ENCODE data around the gene KRT26. TPM values are rescaled to one million over a fixed set of nuclear protein-coding genes. Genes with fewer than 3 reads are reported as not detected.
"Not testable (repeated sequence)": the region's sequence is repeated elsewhere in the genome, so short reads cannot be mapped to it uniquely, and the experiment has no call there.

KRT26 gene
- total and polyA plus RNA-seq, 4 donors = not detected

- Histone ChIP-seq H3K27me3 (ENCODE audit: control insufficient read depth in 1 of 2, insufficient read depth in 2 of 2, low read length in 1 of 2) (no peaks in the 10 kb centered on the region), H3K27ac (ENCODE audit: low read depth in 1 of 2, low read length in 2 of 2) (no peak overlapping the region)
- 83 to 88% methylated on average over 3 of the region's 3 CpGs for WGBS, 2 donors
Observed at GRCh38 chr17:40753804-40754203, 18.2 kb downstream of the KRT26 start.

GRCh38 chr17:40751065-40751464 lies 20.9 kb downstream of the KRT26 start:
- H3K27me3 ChIP-seq (ENCODE audit: control insufficient read depth in 1 of 2, insufficient read depth in 2 of 2, low read length in 1 of 2) = peaks cover 0 to 1% of the 10 kb centered on the region in 2 donors
- intact Hi-C loops (cut with DNase I) = no loop called here
- H3K9me3 ChIP-seq (ENCODE audit: control insufficient read depth, low read length) = no peaks in the 10 kb centered on the region

More at GRCh38 chr17:40753804-40754203, 18.2 kb downstream of the KRT26 start:
- ATAC-seq (ENCODE audit: low FRiP score) (no peak), DNase-seq (no peak)
- Histone ChIP-seq H3K4me1 (ENCODE audit: control insufficient read depth in 1 of 2, insufficient read depth in 2 of 2, low read length in 2 of 2) (no peaks in the 10 kb centered on the region), H3K36me3 (ENCODE audit: control insufficient read depth in 1 of 2, insufficient read depth in 2 of 2, low read length in 1 of 2) (no peaks in the 10 kb centered on the region), H3K4me3 (ENCODE audit: low read length in 2 of 2) (no peak overlapping the region), H3K9me3 (ENCODE audit: control insufficient read depth, low read length) (no peaks in the 10 kb centered on the region)
- intact Hi-C loops (cut with DNase I) = no loop called here

GRCh38 chr17:40750391-40750790 lies 21.6 kb downstream of the KRT26 start:
- 83 to 88% methylated on average over 6 of the region's 6 CpGs for WGBS, 2 donors

More at GRCh38 chr17:40751065-40751464, 20.9 kb downstream of the KRT26 start:
- ATAC-seq (ENCODE audit: low FRiP score) (no peak), DNase-seq (no peak)
- no peaks in the 10 kb centered on the region for H3K36me3 ChIP-seq (ENCODE audit: control insufficient read depth in 1 of 2, insufficient read depth in 2 of 2, low read length in 1 of 2)
- H3K4me1 ChIP-seq (ENCODE audit: control insufficient read depth in 1 of 2, insufficient read depth in 2 of 2, low read length in 2 of 2) = no peaks in the 10 kb centered on the region
- WGBS, 2 donors = 81 to 82% methylated on average over 14 of the region's 14 CpGs
- H3K27ac ChIP-seq (ENCODE audit: low read depth in 1 of 2, low read length in 2 of 2) = no peak overlapping the region
- H3K4me3 ChIP-seq (ENCODE audit: low read length in 2 of 2) = no peak overlapping the region

GRCh38 chr17:40748666-40749065 lies 23.3 kb downstream of the KRT26 start:
- WGBS, 2 donors = 68 to 70% methylated on average over 1 of the region's 1 CpG
- H3K9me3 ChIP-seq (ENCODE audit: control insufficient read depth, low read length); H3K4me1 ChIP-seq (ENCODE audit: control insufficient read depth in 1 of 2, insufficient read depth in 2 of 2, low read length in 2 of 2); DNase-seq; H3K4me3 ChIP-seq (ENCODE audit: low read length in 2 of 2); ATAC-seq (ENCODE audit: low FRiP score); H3K27ac ChIP-seq (ENCODE audit: low read depth in 1 of 2, low read length in 2 of 2); intact Hi-C loops (cut with DNase I); H3K27me3 ChIP-seq (ENCODE audit: control insufficient read depth in 1 of 2, insufficient read depth in 2 of 2, low read length in 1 of 2); H3K36me3 ChIP-seq (ENCODE audit: control insufficient read depth in 1 of 2, insufficient read depth in 2 of 2, low read length in 1 of 2): not testable (repeated sequence)

More at GRCh38 chr17:40750391-40750790, 21.6 kb downstream of the KRT26 start:
- H3K4me1 ChIP-seq (ENCODE audit: control insufficient read depth in 1 of 2, insufficient read depth in 2 of 2, low read length in 2 of 2) = no peaks in the 10 kb centered on the region
- no peaks in the 10 kb centered on the region for H3K9me3 ChIP-seq (ENCODE audit: control insufficient read depth, low read length)
- intact Hi-C loops (cut with DNase I) = no loop called here
- no peak overlapping the region for H3K27ac ChIP-seq (ENCODE audit: low read depth in 1 of 2, low read length in 2 of 2)
- H3K4me3 ChIP-seq (ENCODE audit: low read length in 2 of 2) = no peak overlapping the region
- DNase-seq (no peak), ATAC-seq (ENCODE audit: low FRiP score) (no peak)
- H3K36me3 ChIP-seq (ENCODE audit: control insufficient read depth in 1 of 2, insufficient read depth in 2 of 2, low read length in 1 of 2) = no peaks in the 10 kb centered on the region
- H3K27me3 ChIP-seq (ENCODE audit: control insufficient read depth in 1 of 2, insufficient read depth in 2 of 2, low read length in 1 of 2) = peaks cover 0 to 1% of the 10 kb centered on the region in 2 donors

- no peaks in the 10 kb centered on the region for H3K36me3 ChIP-seq (ENCODE audit: control insufficient read depth in 1 of 2, insufficient read depth in 2 of 2, low read length in 1 of 2)
- ATAC-seq (ENCODE audit: low FRiP score) = no peak
- no peak for DNase-seq
- WGBS, 2 donors = 47 to 53% methylated on average over 4 of the region's 4 CpGs
- no peak overlapping the region for H3K4me3 ChIP-seq (ENCODE audit: low read length in 2 of 2)
- intact Hi-C loops (cut with DNase I) = no loop called here
- no peaks in the 10 kb centered on the region for H3K4me1 ChIP-seq (ENCODE audit: control insufficient read depth in 1 of 2, insufficient read depth in 2 of 2, low read length in 2 of 2)
- no peaks in the 10 kb centered on the region for H3K27me3 ChIP-seq (ENCODE audit: control insufficient read depth in 1 of 2, insufficient read depth in 2 of 2, low read length in 1 of 2)
- peaks cover 2% of the 10 kb centered on the region for H3K9me3 ChIP-seq (ENCODE audit: control insufficient read depth, low read length)
- H3K27ac ChIP-seq (ENCODE audit: low read depth in 1 of 2, low read length in 2 of 2) = no peak overlapping the region
Observed at GRCh38 chr17:40738553-40738952, 33.4 kb downstream of the KRT26 start.

GRCh38 chr17:40735016-40735415 lies 37.0 kb downstream of the KRT26 start:
- intact Hi-C loops (cut with DNase I) = no loop called here
- Histone ChIP-seq H3K27me3 (ENCODE audit: control insufficient read depth in 1 of 2, insufficient read depth in 2 of 2, low read length in 1 of 2) (no peaks in the 10 kb centered on the region), H3K9me3 (ENCODE audit: control insufficient read depth, low read length) (no peaks in the 10 kb centered on the region), H3K4me1 (ENCODE audit: control insufficient read depth in 1 of 2, insufficient read depth in 2 of 2, low read length in 2 of 2) (no peaks in the 10 kb centered on the region), H3K4me3 (ENCODE audit: low read length in 2 of 2) (no peak overlapping the region), H3K27ac (ENCODE audit: low read depth in 1 of 2, low read length in 2 of 2) (no peak overlapping the region), H3K36me3 (ENCODE audit: control insufficient read depth in 1 of 2, insufficient read depth in 2 of 2, low read length in 1 of 2) (no peaks in the 10 kb centered on the region)
- no peak for ATAC-seq (ENCODE audit: low FRiP score)
- WGBS, 2 donors = 62 to 77% methylated on average over 1 of the region's 1 CpG
- no peak for DNase-seq

- H3K27ac ChIP-seq (ENCODE audit: low read depth in 1 of 2, low read length in 2 of 2) = no peak overlapping the region
- 76 to 80% methylated on average over 6 of the region's 6 CpGs for WGBS, 2 donors
- H3K9me3 ChIP-seq (ENCODE audit: control insufficient read depth, low read length) = no peaks in the 10 kb centered on the region
- H3K4me3 ChIP-seq (ENCODE audit: low read length in 2 of 2) = no peak overlapping the region
- DNase-seq = no peak
- intact Hi-C loops (cut with DNase I) = no loop called here
- no peaks in the 10 kb centered on the region for H3K4me1 ChIP-seq (ENCODE audit: control insufficient read depth in 1 of 2, insufficient read depth in 2 of 2, low read length in 2 of 2)
- no peaks in the 10 kb centered on the region for H3K36me3 ChIP-seq (ENCODE audit: control insufficient read depth in 1 of 2, insufficient read depth in 2 of 2, low read length in 1 of 2)
- no peaks in the 10 kb centered on the region for H3K27me3 ChIP-seq (ENCODE audit: control insufficient read depth in 1 of 2, insufficient read depth in 2 of 2, low read length in 1 of 2)
- no peak for ATAC-seq (ENCODE audit: low FRiP score)
Observed at GRCh38 chr17:40734018-40734417, 38.0 kb downstream of the KRT26 start.

- no peak for ATAC-seq (ENCODE audit: low FRiP score)
- no peak overlapping the region for H3K4me3 ChIP-seq (ENCODE audit: low read length in 2 of 2)
- DNase-seq = no peak
- intact Hi-C loops (cut with DNase I) = no loop called here
- no peaks in the 10 kb centered on the region for H3K27me3 ChIP-seq (ENCODE audit: control insufficient read depth in 1 of 2, insufficient read depth in 2 of 2, low read length in 1 of 2)
- no peaks in the 10 kb centered on the region for H3K4me1 ChIP-seq (ENCODE audit: control insufficient read depth in 1 of 2, insufficient read depth in 2 of 2, low read length in 2 of 2)
- H3K9me3 ChIP-seq (ENCODE audit: control insufficient read depth, low read length) = no peaks in the 10 kb centered on the region
- no peak overlapping the region for H3K27ac ChIP-seq (ENCODE audit: low read depth in 1 of 2, low read length in 2 of 2)
- WGBS, 2 donors = 57 to 69% methylated on average over 1 of the region's 1 CpG
- H3K36me3 ChIP-seq (ENCODE audit: control insufficient read depth in 1 of 2, insufficient read depth in 2 of 2, low read length in 1 of 2) = no peaks in the 10 kb centered on the region
Observed at GRCh38 chr17:40730970-40731369, 41.0 kb downstream of the KRT26 start.

- intact Hi-C loops (cut with DNase I) = no loop called here
- Histone ChIP-seq H3K27me3 (ENCODE audit: control insufficient read depth in 1 of 2, insufficient read depth in 2 of 2, low read length in 1 of 2) (no peaks in the 10 kb centered on the region), H3K4me3 (ENCODE audit: low read length in 2 of 2) (no peak overlapping the region), H3K9me3 (ENCODE audit: control insufficient read depth, low read length) (no peaks in the 10 kb centered on the region), H3K36me3 (ENCODE audit: control insufficient read depth in 1 of 2, insufficient read depth in 2 of 2, low read length in 1 of 2) (no peaks in the 10 kb centered on the region), H3K27ac (ENCODE audit: low read depth in 1 of 2, low read length in 2 of 2) (no peak overlapping the region), H3K4me1 (ENCODE audit: control insufficient read depth in 1 of 2, insufficient read depth in 2 of 2, low read length in 2 of 2) (no peaks in the 10 kb centered on the region)
- DNase-seq (no peak), ATAC-seq (ENCODE audit: low FRiP score) (peak; percentile 74)
- 68 to 73% methylated on average over 8 of the region's 8 CpGs for WGBS, 2 donors
Observed at GRCh38 chr17:40727447-40728231, 44.4 kb downstream of the KRT26 start.
